Activated CD4-positive, alpha-beta memory T cell treated with anti-CD3 and anti-CD28 coated beads for 36 hours (primary cell): ENCODE data around the gene ECSIT. TPM values are rescaled to one million over a fixed set of nuclear protein-coding genes. Genes with fewer than 3 reads are reported as not detected.

Source experiments
- CTCF ChIA-PET: fragments of 350-600 bp; sonication (Branson Sonifier 250); formaldehyde crosslinking; loops from one replicate; lab custom pipeline; 2021; ENCODE audit warnings: antibody characterized with exemption, inconsistent platforms; lab: Charles Lee
- POLR2A ChIA-PET: fragments of 350-600 bp; sonication (Branson Sonifier 250); formaldehyde crosslinking; loops from one replicate; lab custom pipeline; 2021; ENCODE audit warnings: antibody characterized with exemption; lab: Charles Lee
- DNase-seq: peaks from one replicate; pipeline ENCODE4 v3.0.0-alpha.2; 2020
- H3K27ac Mint-ChIP-seq: one replicate; pipeline ENCODE4 v1.8.0; 2021; ENCODE audit warnings: mixed read lengths
- H3K27me3 Mint-ChIP-seq: one replicate; pipeline ENCODE4 v1.8.0; 2021; ENCODE audit warnings: mixed read lengths
- H3K36me3 Mint-ChIP-seq: one replicate; pipeline ENCODE4 v1.8.0; 2021; ENCODE audit warnings: mixed read lengths
- H3K4me1 Mint-ChIP-seq: one replicate; pipeline ENCODE4 v1.8.0; 2021; ENCODE audit warnings: low read depth, mixed read lengths
- H3K4me3 Mint-ChIP-seq: one replicate; pipeline ENCODE4 v1.8.0; 2021; ENCODE audit warnings: mild to moderate bottlenecking, mixed read lengths
- H3K9me3 Mint-ChIP-seq: one replicate; pipeline ENCODE4 v1.8.0; 2021; ENCODE audit warnings: mixed read lengths
- intact Hi-C: fragments of 100-400 bp; cut with micrococcal nuclease; formaldehyde crosslinking; loops from one replicate; pipeline ENCODE4 v1.15.1; 2023
- total RNA-seq, 2 experiments: library from RNA; stranded (reverse); gene quantifications; one replicate each; pipeline ENCODE4 v1.2.3, GENCODE V29; 2021

Gene ECSIT
- total RNA-seq, 2 experiments from 2014 or later, result 34.9 to 36.6 TPM

GRCh38 chr19:11563532-11563931 lies 34.6 kb upstream of the ECSIT start:
- Mint-ChIP-seq H3K4me3 (no peak overlapping the region), H3K4me1 (peaks cover 21% of the 10 kb centered on the region), H3K9me3 (no peaks in the 10 kb centered on the region), H3K27ac (no peak overlapping the region), H3K27me3 (no peaks in the 10 kb centered on the region), H3K36me3 (no peaks in the 10 kb centered on the region)
- ChIA-PET CTCF (interaction anchor here (0.6 to 1.7 kb wide), 5 partner anchors 12 to 1146 kb away, joined by 3 to 5 read pairs (median 3); no protein-coding TSS in a partner anchor), POLR2A (no interaction called here)
- no peak for DNase-seq
- intact Hi-C loops, result no loop called here

- ChIA-PET POLR2A (interaction anchor here (0.9 to 1.4 kb wide), 2 partner anchors 18 to 32 kb away, joined by 3 to 4 read pairs; partner anchors contain the start of gene ECSIT), CTCF (interaction anchor here (0.6 to 3.8 kb wide), 9 partner anchors 17 to 935 kb away, joined by 3 to 40 read pairs (median 6); partner anchors contain the start of genes ACP5 and ECSIT)
- peak; percentile 71 for DNase-seq
- H3K27ac Mint-ChIP-seq, result peak overlapping the region; percentile 81
- H3K4me3 Mint-ChIP-seq, result peak overlapping the region; percentile 77
- peaks cover 7% of the 10 kb centered on the region for H3K36me3 Mint-ChIP-seq
- H3K4me1 Mint-ChIP-seq, result peaks cover 37% of the 10 kb centered on the region
- H3K27me3 Mint-ChIP-seq, result no peaks in the 10 kb centered on the region
- intact Hi-C loops, result loop anchor here (1.0 kb wide), 2 partner anchors 21 to 27 kb away; no protein-coding TSS in a partner anchor
- H3K9me3 Mint-ChIP-seq, result no peaks in the 10 kb centered on the region
Measured at GRCh38 chr19:11560404-11561051, 31.6 kb upstream of the ECSIT start.

DNA sequence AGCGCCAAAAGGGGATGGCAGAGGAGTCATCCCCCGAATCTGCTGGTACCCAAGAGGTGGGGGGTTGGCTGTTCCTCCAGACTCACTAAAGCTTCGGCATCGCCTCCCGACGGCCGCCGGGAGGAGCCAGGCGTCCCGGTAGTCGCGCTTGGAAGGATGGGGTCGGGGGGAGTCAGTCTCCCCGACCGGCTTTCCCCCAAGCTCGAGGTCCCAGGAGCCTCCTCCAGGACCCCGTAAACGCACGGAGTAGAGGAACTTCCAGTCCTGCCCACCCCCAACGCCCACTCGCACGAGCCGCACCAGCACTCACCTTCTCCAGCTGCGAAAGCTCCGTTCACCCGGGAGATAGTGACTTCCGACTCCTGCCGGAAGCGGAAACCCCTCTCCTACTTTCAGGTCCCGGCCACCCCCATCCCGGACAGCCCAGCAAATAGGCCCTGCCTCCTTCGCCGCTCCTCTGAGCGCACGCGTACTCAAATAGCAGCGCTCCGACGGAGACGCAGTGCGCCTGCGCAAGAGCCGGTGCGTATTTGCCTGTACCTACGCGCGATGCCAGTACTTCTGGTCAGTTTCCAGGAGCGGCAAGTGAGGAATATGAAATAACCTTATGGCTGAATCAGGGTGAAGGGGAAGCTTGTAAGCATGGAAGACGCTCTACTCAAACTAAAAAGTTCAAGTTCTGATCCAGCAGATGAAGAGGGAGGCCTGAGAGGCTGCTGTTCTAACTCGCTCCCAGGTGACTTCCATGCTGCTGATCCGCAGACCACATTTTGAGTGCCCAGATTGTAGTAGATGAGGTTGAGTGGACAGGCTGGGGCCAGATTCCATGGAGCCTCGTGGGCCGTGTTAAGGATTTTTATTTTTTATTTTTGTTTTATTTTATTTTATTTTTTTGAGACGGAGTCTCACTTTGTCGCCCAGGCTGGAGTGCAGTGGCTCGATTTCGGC lies 30.2 kb upstream of the ECSIT start, which contains the start of gene ELOF1:
ELOF1 (minus strand) TSS at position 350 of the 948 bp plus-strand sequence. CDS start 4,883 bp downstream, outside the sequence.
- no peaks in the 10 kb centered on the region for H3K27me3 Mint-ChIP-seq
- ChIA-PET POLR2A (interaction anchor here (0.5 to 1.3 kb wide), 4 partner anchors 23 to 1354 kb away, joined by 3 to 6 read pairs (median 3); partner anchors contain the start of genes ECSIT and ZNF627), CTCF (interaction anchor here (0.5 to 3.8 kb wide), 11 partner anchors 19 to 114 kb away, joined by 3 to 40 read pairs (median 6); partner anchors contain the start of genes ACP5, CNN1 and ECSIT)
- H3K9me3 Mint-ChIP-seq, result no peaks in the 10 kb centered on the region
- peak within 1 kb of the TSS; percentile 87 for H3K27ac Mint-ChIP-seq
- H3K4me1 Mint-ChIP-seq, result peaks cover 43% of the 10 kb centered on the region
- intact Hi-C loops, result loop anchor here (1.0 to 2.0 kb wide), 3 partner anchors 30 to 54 kb away; partner anchors contain the start of genes ECSIT, ZNF627 and ZNF653
- peak within 1 kb of the TSS; percentile 84 for H3K4me3 Mint-ChIP-seq
- H3K36me3 Mint-ChIP-seq, result peaks cover 9% of the 10 kb centered on the region
- peak; percentile 98 for DNase-seq

GRCh38 chr19:11556634-11557420 lies 27.9 kb upstream of the ECSIT start:
- POLR2A ChIA-PET, result no interaction called here
- Mint-ChIP-seq H3K36me3 (peaks cover 17% of the 10 kb centered on the region), H3K9me3 (no peaks in the 10 kb centered on the region), H3K4me3 (peak overlapping the region; percentile 39), H3K27ac (peak overlapping the region; percentile 43), H3K4me1 (peaks cover 43% of the 10 kb centered on the region), H3K27me3 (no peaks in the 10 kb centered on the region)
- intact Hi-C loops, result no loop called here
- CTCF ChIA-PET, result interaction anchor here (0.7 kb wide), 1 partner anchor 28 kb away, joined by 3 read pairs; no protein-coding TSS in a partner anchor
- no peak for DNase-seq

- ChIA-PET CTCF (interaction anchor here (1.9 kb wide), 1 partner anchor 19 kb away, joined by 7 read pairs; no protein-coding TSS in a partner anchor), POLR2A (no interaction called here)
- Mint-ChIP-seq H3K4me3 (no peak overlapping the region), H3K4me1 (peaks cover 34% of the 10 kb centered on the region), H3K27me3 (no peaks in the 10 kb centered on the region), H3K9me3 (no peaks in the 10 kb centered on the region), H3K36me3 (peaks cover 17% of the 10 kb centered on the region), H3K27ac (no peak overlapping the region)
- DNase-seq, result no peak
- intact Hi-C loops, result no loop called here
Measured at GRCh38 chr19:11555246-11555645, 26.3 kb upstream of the ECSIT start.

DNA sequence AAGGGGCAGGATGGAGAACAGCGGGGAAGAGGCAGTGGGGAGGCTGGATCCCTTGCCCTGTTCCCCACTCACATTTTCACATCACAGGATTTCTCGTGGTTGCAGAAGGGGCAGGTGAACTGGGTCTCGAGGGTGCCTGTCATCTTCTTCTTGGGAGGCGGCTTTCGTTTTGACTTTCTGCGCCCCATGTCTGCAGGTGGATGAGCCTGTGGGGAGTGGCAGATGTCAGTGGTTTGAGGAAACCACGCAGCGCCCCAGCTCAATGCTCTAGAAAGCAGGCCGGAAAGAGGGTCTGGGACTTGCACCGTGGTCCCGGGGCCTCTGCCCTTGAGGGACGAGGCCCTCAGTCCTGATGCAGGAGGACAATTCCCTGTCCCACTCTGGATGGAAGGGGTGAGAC lies 25.2 kb upstream of the ECSIT start:
- Mint-ChIP-seq H3K36me3 (peaks cover 17% of the 10 kb centered on the region), H3K27ac (no peak overlapping the region), H3K27me3 (no peaks in the 10 kb centered on the region), H3K9me3 (no peaks in the 10 kb centered on the region), H3K4me3 (no peak overlapping the region), H3K4me1 (peaks cover 28% of the 10 kb centered on the region)
- intact Hi-C loops, result no loop called here
- CTCF ChIA-PET, result interaction anchor here (1.9 kb wide), 1 partner anchor 18 kb away, joined by 7 read pairs; no protein-coding TSS in a partner anchor
- DNase-seq, result no peak
- POLR2A ChIA-PET, result no interaction called here

DNA sequence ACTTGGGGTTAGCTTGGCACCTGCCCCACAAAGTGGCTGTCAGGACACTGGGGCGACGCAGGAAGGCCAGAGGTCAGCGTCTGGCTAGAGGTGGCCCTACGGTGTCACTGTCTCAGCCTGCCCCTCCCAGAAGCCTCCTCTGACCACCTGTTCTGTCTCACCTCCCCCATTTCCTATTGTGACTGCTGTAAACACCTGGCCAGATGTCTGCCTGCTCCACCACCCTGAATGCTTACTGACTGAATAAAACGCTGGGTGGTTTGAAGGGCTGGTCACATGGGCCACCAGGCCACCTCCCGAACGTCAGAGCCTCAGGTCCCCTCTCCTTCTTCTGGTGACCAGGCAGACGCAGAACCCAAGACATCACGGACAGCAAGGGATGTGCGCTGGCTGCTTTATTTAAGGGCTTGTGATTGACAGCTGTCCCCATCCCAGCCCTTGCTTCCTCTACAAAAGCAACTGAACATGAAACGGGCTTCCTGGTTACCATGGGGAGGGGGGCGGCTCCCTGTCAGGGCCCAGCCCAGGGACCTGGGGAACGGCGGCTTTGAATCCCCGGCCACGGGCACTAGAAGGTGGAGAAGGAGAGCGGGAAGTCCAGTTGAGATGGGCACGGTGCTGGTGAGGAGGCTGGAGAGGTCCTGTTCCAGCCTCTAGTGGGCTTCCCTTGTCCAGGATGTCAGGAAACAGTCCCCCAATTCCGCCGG lies 23.9 kb upstream of the ECSIT start:
- Mint-ChIP-seq H3K27me3 (no peaks in the 10 kb centered on the region), H3K4me1 (peaks cover 24% of the 10 kb centered on the region), H3K4me3 (no peak overlapping the region), H3K9me3 (no peaks in the 10 kb centered on the region), H3K27ac (no peak overlapping the region), H3K36me3 (peaks cover 17% of the 10 kb centered on the region)
- POLR2A ChIA-PET, result interaction anchor here (0.9 kb wide), 1 partner anchor 16 kb away, joined by 3 read pairs; no protein-coding TSS in a partner anchor
- intact Hi-C loops, result no loop called here
- CTCF ChIA-PET, result interaction anchor here (1.2 to 1.6 kb wide), 2 partner anchors 11 to 17 kb away, joined by 3 to 4 read pairs; no protein-coding TSS in a partner anchor
- DNase-seq, result no peak

GRCh38 chr19:11551603-11552235 lies 22.8 kb upstream of the ECSIT start:
- Mint-ChIP-seq H3K36me3 (peaks cover 14% of the 10 kb centered on the region), H3K9me3 (no peaks in the 10 kb centered on the region), H3K4me1 (peaks cover 16% of the 10 kb centered on the region), H3K4me3 (no peak overlapping the region), H3K27me3 (no peaks in the 10 kb centered on the region), H3K27ac (no peak overlapping the region)
- ChIA-PET CTCF (interaction anchor here (1.2 to 1.6 kb wide), 2 partner anchors 12 to 18 kb away, joined by 3 to 4 read pairs; no protein-coding TSS in a partner anchor), POLR2A (interaction anchor here (0.9 kb wide), 1 partner anchor 15 kb away, joined by 3 read pairs; no protein-coding TSS in a partner anchor)
- intact Hi-C loops, result no loop called here
- peak; percentile 26 for DNase-seq

- Mint-ChIP-seq H3K4me1 (peaks cover 7% of the 10 kb centered on the region), H3K4me3 (no peak overlapping the region), H3K9me3 (no peaks in the 10 kb centered on the region), H3K27ac (no peak overlapping the region), H3K36me3 (peaks cover 8% of the 10 kb centered on the region), H3K27me3 (no peaks in the 10 kb centered on the region)
- POLR2A ChIA-PET, result no interaction called here
- CTCF ChIA-PET, result no interaction called here
- intact Hi-C loops, result no loop called here
- no peak for DNase-seq
Measured at GRCh38 chr19:11550265-11550664, 21.3 kb upstream of the ECSIT start.

GRCh38 chr19:11549386-11549953 lies 20.5 kb upstream of the ECSIT start:
- intact Hi-C loops, result no loop called here
- DNase-seq, result no peak
- ChIA-PET POLR2A (interaction anchor here (0.9 kb wide), 1 partner anchor 21 kb away, joined by 3 read pairs; the partner anchor contains the start of gene ECSIT), CTCF (no interaction called here)
- peaks cover 2% of the 10 kb centered on the region for H3K27me3 Mint-ChIP-seq
- no peak overlapping the region for H3K27ac Mint-ChIP-seq
- H3K4me3 Mint-ChIP-seq, result no peak overlapping the region
- peaks cover 8% of the 10 kb centered on the region for H3K36me3 Mint-ChIP-seq
- peaks cover 6% of the 10 kb centered on the region for H3K4me1 Mint-ChIP-seq
- no peaks in the 10 kb centered on the region for H3K9me3 Mint-ChIP-seq
